DMS79 (cell line): Measurements from ENCODE around the gene PIAS2.
"Not testable (repeated sequence)": the region's sequence is repeated elsewhere in the genome, so short reads cannot be mapped to it uniquely, and the experiment has no call there.

Experiments used
- DNase-seq: peaks from one replicate; lab custom pipeline; 2025; lab: John Stamatoyannopoulos, UW

Gene PIAS2, protein sequence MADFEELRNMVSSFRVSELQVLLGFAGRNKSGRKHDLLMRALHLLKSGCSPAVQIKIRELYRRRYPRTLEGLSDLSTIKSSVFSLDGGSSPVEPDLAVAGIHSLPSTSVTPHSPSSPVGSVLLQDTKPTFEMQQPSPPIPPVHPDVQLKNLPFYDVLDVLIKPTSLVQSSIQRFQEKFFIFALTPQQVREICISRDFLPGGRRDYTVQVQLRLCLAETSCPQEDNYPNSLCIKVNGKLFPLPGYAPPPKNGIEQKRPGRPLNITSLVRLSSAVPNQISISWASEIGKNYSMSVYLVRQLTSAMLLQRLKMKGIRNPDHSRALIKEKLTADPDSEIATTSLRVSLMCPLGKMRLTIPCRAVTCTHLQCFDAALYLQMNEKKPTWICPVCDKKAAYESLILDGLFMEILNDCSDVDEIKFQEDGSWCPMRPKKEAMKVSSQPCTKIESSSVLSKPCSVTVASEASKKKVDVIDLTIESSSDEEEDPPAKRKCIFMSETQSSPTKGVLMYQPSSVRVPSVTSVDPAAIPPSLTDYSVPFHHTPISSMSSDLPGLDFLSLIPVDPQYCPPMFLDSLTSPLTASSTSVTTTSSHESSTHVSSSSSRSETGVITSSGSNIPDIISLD

DNA sequence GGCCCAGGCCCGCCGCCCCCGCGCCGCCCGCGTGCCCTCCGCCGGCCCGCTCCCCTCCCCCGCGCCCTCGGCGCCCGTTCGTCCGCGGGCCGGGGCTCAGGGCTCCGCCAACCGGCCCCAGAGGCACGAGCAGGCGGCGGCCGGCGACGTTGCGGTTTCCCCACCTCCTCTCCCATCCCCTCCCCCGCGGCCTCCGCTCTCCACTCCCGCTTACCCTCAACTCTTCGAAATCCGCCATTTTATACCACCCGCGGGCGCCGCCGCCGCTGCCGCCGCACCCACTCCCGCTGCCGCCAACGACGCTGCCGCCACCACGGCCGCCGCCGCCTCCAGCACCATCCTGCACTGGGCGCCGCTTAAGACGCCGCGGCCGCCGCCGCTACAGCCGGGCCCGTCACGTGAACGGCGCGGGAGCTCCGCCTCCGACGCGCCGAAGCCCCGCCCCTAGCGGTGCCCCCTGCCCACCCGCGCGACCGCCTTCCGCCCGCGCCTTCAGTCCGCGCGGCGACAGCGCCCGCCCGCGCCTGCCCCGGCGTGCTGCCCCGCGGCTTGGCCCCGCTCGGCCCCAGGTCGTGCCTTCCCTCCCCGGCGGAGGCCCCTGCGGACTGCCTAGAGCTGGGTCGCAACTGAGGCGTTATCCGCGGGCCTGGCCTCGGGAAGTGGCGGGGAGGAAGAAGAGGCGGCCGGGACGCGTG is at the start of gene PIAS2, which contains the start of gene KATNAL2:
PIAS2 (minus strand) TSS at position 400 of the 695 bp plus-strand sequence; CDS start at position 238, 162 bp downstream.
KATNAL2 (plus strand) TSS at position 495 of the 695 bp plus-strand sequence. CDS start 29,271 bp downstream, outside the sequence.
- DNase-seq = peak; percentile 44

DNA sequence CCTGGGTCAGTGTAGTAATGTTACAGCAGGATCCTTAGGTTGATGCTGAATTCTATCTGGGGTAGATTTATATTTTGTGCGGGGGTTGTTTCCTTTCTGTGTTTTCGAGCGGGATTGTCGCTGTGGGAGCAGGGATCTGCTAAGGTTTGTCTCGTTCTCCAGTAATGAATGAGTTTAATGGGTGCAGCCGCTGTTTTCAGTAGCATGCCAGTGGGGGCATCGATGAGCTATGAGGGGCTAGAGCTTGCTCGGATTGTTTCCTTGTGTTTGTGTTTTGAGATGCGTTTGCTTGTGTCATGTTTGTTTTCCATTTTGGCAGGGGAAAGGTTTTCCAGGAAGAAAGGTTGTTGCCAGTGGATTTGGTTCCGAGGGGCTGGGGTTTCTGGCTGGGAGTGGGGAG is 49.0 kb upstream of the PIAS2 start:
- DNase-seq = not testable (repeated sequence)

DNA sequence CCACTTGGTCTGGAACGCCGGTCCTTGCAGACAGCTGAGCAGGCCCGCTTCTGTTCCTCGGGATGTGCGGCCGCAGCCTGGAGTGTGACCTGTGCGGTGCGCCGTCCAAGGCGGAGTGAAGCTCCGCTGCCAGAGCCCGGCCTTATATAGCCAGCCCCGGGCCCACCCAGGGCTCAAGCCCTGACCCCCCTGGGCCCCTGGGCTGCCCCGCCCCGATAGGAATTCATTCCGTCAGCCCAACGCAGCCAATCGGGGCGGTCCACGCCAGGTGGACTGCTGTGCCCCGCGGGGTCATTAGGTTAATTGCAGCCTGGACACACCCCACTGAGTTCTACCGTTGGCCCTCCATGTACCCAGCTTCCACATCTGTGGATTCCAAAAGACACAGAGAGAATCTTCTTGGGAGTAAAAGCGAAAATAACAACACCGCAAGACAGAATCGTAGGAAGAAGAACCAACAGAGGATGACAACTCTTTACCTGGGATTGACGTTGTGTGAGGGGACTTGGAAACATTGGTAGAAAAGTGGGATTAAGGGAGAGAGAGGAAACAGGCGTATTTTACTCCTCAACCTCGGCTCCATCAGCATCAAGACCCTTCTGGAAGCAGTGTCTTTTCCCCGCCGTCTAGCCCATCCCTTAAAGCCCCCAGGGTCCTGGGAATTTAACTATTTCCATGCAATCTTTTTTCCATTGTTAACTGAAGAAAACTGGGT is 47.4 kb upstream of the PIAS2 start:
- DNase-seq = not testable (repeated sequence)

DNA sequence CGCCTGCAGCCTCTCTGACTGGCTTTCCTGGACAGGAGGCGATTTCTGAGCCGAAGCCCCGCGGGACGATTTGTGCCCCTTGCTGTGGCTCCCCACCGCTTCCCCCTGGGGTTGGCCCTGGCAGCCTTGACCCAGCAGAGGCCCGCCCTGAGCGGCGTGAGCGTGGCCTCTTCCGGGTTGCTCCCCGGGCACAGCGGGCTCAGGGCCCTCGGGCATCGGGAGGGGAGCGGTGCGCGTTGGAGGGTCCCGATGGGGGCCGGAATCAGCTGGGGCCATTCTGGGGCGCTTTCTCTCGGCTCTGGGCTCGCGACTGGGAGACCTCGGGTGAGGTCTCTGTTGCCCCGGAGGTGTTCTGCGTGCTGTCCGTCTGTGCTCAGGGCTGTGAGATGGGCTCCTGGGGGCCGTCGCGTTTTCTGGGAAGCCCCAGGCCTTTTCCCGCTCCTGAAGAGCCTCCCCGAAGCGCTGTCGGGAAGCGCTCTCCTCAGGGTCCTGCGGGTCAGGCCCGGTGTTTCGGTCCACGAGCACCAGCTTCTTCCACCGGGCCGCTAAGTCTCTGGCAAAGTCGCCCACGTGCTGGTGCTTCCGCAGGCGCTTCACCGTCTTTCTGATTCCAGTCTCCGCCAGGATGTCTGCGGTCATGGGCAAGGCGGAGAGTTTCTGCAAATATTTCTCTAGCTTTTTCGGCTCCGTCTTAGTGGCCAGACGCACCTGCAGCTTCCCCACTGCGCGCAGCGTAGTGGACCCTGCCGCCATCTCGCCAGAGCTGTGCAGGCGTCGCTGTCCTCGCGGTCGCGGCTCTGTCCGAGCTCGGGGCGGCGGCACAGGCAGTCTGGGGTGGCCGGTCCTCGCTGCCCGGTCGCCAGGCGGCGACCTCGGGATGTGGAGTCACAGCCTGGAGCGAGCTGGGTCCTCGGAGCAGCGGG is 46.6 kb upstream of the PIAS2 start:
- not testable (repeated sequence) for DNase-seq

DNA sequence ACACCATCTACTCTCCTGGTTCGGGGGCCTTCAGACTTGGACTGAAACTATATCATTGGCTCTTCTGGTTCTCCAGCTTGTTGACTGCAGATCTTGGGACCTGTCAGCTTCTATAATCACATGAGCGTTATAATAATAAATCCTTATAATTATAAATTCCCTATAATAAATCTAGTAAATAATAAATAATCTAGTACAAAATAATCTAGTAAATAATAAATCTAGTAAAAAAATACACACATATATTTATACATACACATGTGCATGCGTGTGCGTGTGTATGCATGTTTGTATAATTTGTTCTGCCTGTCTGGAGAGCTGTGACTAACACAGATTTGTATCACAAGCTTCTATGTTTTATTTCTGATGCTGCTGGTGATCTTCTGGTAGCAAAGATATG is 40.9 kb upstream of the PIAS2 start:
- no peak for DNase-seq

DNA sequence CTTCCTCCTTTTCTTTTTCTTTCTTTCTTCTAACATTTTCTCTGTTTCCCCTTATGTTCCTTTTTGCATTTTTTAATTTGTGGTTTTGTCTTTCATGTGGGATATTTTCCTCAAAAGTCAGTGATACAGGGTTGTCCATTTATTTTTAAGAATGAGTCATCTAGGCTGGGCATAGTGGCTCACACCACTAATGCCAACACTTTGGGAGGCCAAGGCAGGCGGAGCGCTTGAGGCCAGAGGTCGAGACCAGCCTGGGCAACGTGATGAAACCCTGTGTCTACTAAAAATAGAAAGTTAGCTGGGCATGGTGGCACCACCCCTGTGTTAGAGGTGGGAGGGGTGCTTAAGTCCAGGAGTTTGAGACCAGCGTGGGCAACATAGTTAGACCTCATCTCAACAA is 35.9 kb upstream of the PIAS2 start:
- DNase-seq = no peak

DNA sequence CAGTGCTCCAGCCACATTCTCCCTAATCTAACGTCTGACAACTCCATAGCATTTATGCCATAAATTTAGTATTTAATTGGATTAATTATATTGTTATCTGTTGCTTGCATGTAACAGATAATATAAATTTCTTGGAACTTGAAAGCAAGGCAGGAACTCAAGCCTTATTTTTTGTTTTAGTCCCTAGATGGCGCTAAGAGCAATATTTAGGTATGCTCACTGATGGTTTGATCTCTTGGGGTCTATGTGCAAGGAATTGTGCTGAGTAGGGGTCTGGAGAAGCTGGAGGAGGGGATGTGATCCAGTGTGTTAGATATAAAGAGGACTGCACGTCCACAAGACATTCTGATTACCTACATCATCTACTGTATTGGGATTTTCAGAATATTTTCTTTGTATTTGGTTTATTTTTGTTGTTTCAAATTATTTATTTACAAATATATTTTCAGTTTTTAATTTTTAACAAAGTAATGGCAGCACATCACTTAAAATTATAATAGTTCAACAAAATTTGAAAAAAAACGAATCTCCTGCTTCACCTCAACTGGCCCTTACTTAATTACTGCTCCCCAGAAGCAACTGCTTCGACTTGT is 32.9 kb upstream of the PIAS2 start:
- DNase-seq = no peak

DNA sequence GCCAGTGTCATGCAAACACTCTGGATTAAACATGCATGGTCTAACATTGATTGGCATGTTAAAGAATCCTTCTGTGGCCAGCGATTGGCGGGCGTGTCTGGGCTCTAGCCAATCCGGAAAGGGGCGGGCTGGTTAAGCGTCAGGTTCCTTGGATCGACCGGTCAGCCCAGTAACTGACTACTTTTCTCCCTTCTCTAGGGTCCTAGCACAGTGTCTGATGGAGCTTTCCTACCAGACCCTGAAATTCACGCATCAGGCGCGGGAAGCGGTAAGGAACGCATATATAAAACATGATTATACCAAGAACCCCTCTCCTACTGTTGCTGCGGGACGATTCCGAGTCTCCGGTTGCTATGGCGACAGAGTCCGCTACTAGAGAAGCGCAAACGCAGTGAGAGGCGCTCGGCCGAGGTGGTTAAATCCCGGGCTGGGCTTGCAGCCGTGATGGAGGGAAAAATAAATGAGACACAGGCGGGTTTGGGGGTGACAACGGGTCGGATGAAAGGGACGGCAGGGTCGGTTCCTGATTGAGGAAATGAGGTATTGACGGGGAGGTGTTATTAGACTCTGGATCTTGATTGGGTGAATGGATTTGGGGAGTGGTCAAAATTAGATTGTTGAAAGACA is 29.5 kb upstream of the PIAS2 start:
- DNase-seq = peak; percentile 82

DNA sequence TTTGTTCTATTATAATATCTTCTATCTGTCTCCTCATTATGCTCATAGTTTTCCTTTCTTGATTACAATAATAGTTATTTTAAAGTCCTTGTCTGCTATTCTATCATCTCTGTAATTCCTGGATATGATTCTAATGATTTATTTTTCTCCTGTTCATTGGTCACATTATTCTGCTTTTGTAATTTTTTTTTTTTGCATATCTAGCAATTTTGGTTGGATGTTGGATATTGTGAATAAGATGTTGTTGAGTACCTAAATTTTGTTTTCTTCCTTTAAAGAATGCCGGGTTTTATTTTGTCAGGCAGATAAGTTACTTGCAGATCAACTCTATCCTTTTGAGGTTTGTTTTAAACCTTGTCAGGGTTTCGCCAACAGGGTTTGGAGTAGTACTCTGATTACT is 25.3 kb upstream of the PIAS2 start:
- DNase-seq = no peak

DNA sequence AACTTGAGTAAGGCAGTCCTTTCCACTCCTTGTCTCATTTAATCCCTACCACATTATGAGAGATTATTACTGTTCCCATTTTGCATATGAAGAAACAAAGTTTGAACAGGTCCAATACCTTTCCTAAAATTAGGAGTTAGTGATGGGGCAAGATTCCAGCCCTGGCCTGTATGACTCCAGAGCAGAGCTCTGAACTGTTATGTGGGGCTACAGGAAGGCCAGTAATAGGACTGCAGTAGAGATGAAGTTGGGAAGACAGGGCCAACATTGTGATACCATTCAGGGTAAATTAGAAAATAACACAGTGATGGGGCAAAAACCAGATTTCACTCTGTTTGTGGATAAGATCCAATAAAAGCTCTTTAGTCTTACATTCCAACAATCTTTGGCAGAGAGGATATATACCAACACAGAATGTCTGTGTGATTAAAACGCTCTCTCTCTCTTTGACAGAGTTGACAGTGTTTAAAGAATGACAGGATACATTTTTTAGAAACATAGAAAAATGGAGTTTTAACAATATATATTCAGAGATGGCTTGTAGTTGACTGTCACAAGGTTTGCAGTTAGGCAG is 22.8 kb upstream of the PIAS2 start:
- no peak for DNase-seq

DNA sequence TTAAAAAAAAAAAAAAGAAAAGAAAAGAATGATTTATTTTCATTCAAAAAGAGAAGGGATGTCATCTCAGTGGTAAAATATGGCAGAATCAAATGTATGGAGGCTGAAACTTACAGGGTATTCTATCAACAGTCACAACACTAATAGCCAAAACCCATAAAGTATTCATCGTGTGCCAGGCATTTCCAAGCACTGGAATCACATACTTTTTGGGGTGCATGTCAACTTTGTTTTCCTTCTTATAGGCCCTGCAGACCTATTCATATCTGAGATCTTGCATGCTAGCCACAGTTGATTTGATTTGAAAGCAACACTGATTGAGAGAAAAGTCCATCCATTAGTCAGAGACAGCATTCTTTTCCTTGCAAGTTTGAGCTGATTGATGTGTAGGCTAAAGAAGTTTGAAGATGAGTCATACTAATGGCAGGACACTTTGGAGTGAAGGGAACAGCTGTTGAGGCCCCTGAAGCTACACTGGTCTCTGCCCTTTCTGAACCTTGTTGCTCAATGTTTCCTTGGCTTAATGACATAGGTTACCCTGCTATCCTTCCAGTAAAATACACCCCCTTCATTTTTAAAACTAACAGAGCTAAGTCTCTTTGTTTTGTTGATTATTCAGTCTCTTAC is 22.1 kb upstream of the PIAS2 start:
- DNase-seq = no peak

DNA sequence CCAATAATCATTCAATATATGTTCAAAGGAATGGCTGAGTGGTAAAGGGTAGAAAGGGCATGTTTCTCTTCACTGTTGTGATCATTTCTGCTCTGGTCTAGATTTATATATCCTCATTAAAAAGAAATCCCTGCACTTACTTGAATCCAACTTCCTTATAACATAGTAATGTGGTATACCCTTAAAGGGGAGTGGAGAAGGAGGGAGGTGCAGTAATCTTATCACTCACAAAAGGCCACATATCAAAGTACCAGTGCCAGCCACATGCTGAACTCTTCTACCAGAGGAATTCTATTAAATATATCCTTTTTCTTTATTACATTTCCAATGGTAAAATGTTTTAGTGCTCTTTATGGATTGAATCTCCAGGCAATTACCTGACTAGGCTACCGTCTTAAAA is 3.3 kb upstream of the PIAS2 start:
- DNase-seq = no peak

DNA sequence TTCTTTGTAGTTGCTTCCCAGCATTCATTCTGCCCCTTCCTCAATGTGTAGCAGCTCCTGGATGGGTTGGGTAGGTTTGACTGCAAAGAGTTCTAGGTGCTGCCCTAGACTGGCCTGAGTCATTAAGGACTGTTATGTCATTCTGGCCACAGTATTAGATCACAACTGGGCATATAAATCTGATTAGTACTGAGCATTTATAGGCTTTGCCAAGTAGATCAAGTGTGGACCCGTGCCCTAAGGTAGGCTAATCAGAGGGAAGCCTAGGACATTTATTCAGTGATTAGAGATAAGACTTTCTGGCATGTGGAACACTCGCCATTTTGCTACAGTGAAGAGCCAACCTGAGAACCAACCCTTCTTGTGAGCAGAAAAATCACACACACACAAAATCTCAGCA is 2.8 kb upstream of the PIAS2 start:
- no peak for DNase-seq

DNA sequence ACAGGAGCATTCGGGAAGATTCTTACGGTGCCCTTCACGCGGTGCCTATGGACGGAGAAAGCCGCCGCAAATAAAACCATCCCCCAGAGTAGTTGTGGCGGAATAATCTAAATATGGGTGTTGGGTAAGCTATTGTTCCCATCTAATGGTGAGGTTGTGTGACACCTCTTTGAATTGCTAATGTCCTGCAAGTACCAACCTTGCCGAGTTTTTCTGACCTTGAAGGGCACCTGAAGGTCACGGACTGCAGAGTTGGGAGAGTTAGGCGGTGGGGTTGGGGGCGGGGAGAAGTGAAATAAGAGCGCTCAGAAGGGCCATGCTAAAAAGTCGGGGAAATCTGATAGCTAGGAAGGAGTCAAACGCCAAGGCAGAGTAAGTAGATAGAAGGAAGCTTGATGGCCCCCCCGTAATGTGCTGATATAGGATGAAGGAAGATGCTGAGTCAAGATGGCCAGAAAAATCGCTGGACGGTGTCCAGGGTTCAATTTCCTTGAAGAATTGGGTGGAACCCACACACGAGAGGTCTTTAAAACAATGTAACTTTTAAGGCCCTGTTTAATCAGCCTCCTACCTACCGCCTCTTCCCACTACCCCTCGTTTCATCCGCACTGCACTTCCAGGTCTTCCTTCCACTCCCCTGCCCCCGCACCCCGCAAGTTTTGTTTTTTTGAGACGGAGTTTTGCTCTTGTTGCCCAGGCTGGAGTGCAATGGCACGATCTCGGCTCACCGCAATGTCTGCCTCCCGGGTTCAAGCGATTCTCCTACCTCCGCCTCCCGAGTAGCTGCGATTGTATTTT is 695 bp upstream of the PIAS2 start:
- no peak for DNase-seq

DNA sequence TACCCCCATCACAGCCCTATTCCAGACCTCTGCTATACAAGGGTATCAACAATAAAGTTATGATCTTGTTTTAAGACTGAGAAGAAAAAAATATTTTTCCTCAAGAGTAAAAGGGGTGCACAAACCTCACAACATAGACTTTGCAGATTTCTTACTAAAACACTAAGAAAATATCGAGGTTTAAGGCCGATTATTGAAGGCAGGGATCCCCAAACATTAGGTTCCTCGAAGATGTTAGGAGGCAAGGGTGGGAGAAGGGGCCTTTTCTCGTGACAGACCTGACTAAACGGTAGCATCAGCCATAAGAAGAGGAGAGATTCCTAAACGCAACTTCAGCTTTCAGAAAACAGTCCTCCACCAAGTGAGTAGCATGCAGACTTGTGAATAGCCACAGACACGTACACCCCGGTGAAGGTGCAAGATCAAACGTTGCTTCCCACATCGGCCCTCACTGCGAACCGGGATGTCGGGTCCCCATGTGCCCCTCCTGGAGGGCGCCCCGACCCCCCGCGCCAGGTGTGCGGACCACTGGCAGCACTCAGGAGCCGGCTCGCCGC is 678 bp downstream of the PIAS2 start:
- DNase-seq = no peak

DNA sequence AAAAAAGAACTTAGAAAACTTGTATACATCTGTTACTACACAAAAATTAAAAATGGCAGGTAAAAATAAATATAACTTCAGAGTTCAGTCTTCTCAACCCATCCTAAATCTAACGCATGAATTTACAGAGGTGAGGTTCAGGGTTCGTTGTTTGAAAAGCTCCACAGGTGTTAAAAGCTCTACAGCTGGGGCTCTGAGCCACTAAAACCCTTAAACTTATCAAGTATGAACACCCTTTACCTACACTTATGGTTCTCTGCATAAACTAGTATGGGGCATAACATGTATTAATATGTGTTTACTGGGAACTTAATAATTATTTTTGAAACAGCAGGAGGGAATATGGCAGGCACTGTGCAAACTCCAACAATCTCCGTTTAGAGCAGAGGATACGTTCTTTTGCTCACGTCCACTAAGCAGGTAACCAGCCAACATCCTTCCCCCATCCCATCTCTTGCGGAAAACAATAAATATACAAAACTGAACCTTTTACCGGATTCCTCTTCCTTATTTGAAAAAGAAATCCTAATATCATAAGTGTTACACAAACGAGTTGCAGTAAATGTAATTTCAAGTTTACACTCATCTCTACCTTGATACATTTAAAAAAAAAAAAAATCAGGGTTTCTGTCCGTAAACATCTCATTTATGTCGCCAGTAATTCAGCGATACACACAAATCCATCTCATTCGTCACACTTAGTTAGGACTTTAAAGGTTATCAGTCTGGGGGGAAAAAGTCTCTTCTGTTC is 1.3 kb downstream of the PIAS2 start:
- no peak for DNase-seq

DNA sequence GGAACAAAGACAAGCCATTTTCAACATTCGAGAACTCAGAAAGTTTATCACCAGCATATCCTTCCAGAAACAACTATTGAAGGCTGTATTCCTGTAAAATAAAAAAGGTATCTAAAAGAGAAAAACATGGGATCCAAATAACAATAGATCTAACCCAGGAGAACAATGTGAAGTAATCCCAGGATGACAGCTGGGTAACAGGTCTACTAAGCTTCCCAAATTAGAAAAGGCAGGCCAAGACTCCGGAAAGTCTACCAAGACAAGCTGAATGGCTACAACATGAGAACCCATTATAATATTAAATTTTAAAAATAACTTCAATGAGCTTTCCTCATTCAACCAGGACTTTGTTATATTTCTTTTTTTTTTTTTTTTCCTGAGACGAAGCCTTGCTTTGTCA is 6.5 kb downstream of the PIAS2 start:
- no peak for DNase-seq

DNA sequence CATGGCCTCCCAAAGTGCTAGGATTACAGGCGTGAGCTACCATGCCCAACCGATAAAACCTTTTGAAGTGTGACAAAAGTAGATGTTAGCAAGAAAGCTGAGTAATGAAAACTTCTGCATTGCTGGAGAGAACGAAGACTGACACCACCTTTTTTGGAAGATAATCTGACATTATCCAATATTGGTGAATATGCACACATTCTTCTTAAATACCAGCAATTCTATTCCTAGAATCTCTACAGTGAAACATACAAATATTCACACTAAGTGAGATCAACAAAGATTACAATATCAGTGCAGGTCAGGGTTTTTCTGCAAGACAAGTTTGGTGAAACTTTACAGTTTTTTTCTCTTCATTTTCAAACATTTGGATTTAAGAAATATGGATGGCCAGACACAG is 7.8 kb downstream of the PIAS2 start:
- no peak for DNase-seq
